Subcutaneous abdominal adipose tissue (tissue), 5 donors: ENCODE measurements around the gene ELAC2.

ENCODE experiments used
- H3K27ac ChIP-seq: one replicate; pipeline ENCODE4 v1.7.0; 2013; ENCODE audit warnings: low read depth, mild to moderate bottlenecking, inconsistent platforms, low read length, moderate library complexity
- H3K27me3 ChIP-seq, 5 donors: one replicate each; pipeline ENCODE4 v1.7.0; 2013; ENCODE audit warnings: low read length in 5 of 5, inconsistent platforms in 1 of 5; ENCODE audit not compliant: control insufficient read depth in 5 of 5, insufficient read depth in 4 of 5
- H3K36me3 ChIP-seq, 5 donors: one replicate each; pipeline ENCODE4 v1.7.0; 2013; ENCODE audit warnings: low read length in 5 of 5; ENCODE audit not compliant: control insufficient read depth in 5 of 5, insufficient read depth in 5 of 5
- H3K4me1 ChIP-seq, 5 donors: one replicate each; pipeline ENCODE4 v1.7.0; 2013; ENCODE audit warnings: low read length in 5 of 5, mild to moderate bottlenecking in 3 of 5, moderate library complexity in 1 of 5; ENCODE audit not compliant: control insufficient read depth in 5 of 5, insufficient read depth in 5 of 5
- H3K4me3 ChIP-seq, 5 donors: one replicate each; pipeline ENCODE4 v1.7.0; 2013; ENCODE audit warnings: low read length in 5 of 5, low read depth in 1 of 5
- H3K9ac ChIP-seq, 5 donors: one replicate each; pipeline ENCODE4 v1.7.0; 2013; ENCODE audit warnings: low read length in 5 of 5, mild to moderate bottlenecking in 4 of 5, moderate library complexity in 3 of 5
- H3K9me3 ChIP-seq, 5 donors: one replicate each; pipeline ENCODE4 v1.7.0; 2013; ENCODE audit warnings: low read length in 5 of 5; ENCODE audit not compliant: control insufficient read depth in 5 of 5
- donor health status: healthy.
- donor health status: healthy.
- donor health status: healthy.
- donor health status: healthy.
- donor health status: healthy.

Gene ELAC2

GRCh38 chr17:12964162-12964561 is 53.7 kb downstream of the ELAC2 start:
- Histone ChIP-seq H3K27ac (no peak overlapping the region), H3K4me3 (no peak overlapping the region), H3K9ac (no peak overlapping the region), H3K36me3 (no peaks in the 10 kb centered on the region), H3K9me3 (no peaks in the 10 kb centered on the region), H3K27me3 (no peaks in the 10 kb centered on the region), H3K4me1 (no peaks in the 10 kb centered on the region)

- Histone ChIP-seq H3K4me1 (no peaks in the 10 kb centered on the region), H3K27ac (no peak overlapping the region), H3K9me3 (peaks cover 0 to 1% (median 0%) of the 10 kb centered on the region in 5 donors), H3K36me3 (no peaks in the 10 kb centered on the region), H3K4me3 (no peak overlapping the region), H3K27me3 (no peaks in the 10 kb centered on the region), H3K9ac (no peak overlapping the region)
Measured at GRCh38 chr17:12963505-12963904, 54.3 kb downstream of the ELAC2 start.

GRCh38 chr17:12961655-12962054 is 56.2 kb downstream of the ELAC2 start:
- Histone ChIP-seq H3K9me3 (peaks cover 0 to 14% (median 4%) of the 10 kb centered on the region in 5 donors), H3K27ac (no peak overlapping the region), H3K4me3 (no peak overlapping the region), H3K27me3 (no peaks in the 10 kb centered on the region), H3K4me1 (no peaks in the 10 kb centered on the region), H3K9ac (no peak overlapping the region), H3K36me3 (no peaks in the 10 kb centered on the region)

GRCh38 chr17:12959441-12959840 is 58.4 kb downstream of the ELAC2 start:
- peaks cover 0 to 16% (median 8%) of the 10 kb centered on the region in 5 donors for H3K9me3 ChIP-seq
- no peaks in the 10 kb centered on the region for H3K36me3 ChIP-seq
- no peaks in the 10 kb centered on the region for H3K4me1 ChIP-seq
- no peak overlapping the region for H3K27ac ChIP-seq
- H3K4me3 ChIP-seq: no peak overlapping the region
- H3K27me3 ChIP-seq: no peaks in the 10 kb centered on the region
- no peak overlapping the region for H3K9ac ChIP-seq

DNA sequence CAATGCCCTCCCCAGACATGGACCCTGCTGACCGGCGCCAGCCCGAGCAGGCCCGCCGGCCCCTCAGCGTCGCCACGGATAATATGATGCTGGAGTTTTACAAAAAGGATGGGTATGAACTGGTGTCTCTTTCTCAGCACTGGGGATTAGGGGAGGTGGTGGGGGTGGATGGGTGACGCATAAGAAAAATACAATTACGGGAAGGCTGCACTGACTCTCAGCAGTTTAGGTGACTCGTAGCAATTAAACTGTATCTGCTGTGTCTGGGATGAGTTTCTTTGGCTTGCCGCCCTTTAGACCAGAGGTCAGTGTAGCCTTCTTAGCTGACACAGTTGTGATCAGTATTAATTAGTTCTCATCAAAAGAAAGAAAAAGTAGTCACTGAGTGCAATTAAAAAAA is 59.0 kb downstream of the ELAC2 start:
- H3K27ac ChIP-seq: no peak overlapping the region
- no peaks in the 10 kb centered on the region for H3K27me3 ChIP-seq
- no peak overlapping the region for H3K4me3 ChIP-seq
- H3K9ac ChIP-seq: no peak overlapping the region
- peaks cover 0 to 16% (median 8%) of the 10 kb centered on the region in 5 donors for H3K9me3 ChIP-seq
- no peaks in the 10 kb centered on the region for H3K36me3 ChIP-seq
- H3K4me1 ChIP-seq: no peaks in the 10 kb centered on the region

DNA sequence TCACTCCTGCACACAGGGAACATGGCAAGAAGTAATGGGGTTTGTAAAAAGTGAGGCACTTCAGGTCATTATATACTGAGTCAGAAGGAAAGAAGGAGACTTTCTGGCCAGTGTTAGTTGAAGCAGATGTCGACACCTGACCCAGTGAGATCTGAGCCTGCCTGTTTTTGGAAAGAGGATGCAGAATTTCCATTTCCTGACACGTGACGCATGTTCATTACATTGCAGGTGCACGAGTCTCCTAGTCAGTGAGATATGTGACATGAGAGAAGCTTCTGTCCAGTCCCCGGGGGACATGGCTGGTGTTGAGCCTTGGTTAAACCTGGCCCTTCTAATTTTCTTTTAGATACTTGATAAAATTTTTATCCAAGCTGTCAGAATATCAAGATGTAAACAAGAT is 62.3 kb downstream of the ELAC2 start:
- H3K9me3 ChIP-seq: peaks cover 0 to 16% (median 8%) of the 10 kb centered on the region in 5 donors
- H3K27me3 ChIP-seq: no peaks in the 10 kb centered on the region
- H3K36me3 ChIP-seq: peaks cover 0 to 2% (median 0%) of the 10 kb centered on the region in 5 donors
- no peak overlapping the region for H3K27ac ChIP-seq
- H3K9ac ChIP-seq: no peak overlapping the region
- H3K4me1 ChIP-seq: no peaks in the 10 kb centered on the region
- no peak overlapping the region for H3K4me3 ChIP-seq

- H3K4me1 ChIP-seq: no peaks in the 10 kb centered on the region
- H3K9ac ChIP-seq: no peak overlapping the region
- H3K36me3 ChIP-seq: peaks cover 0 to 2% (median 0%) of the 10 kb centered on the region in 5 donors
- H3K27ac ChIP-seq: no peak overlapping the region
- no peak overlapping the region for H3K4me3 ChIP-seq
- H3K9me3 ChIP-seq: peaks cover 0 to 16% (median 8%) of the 10 kb centered on the region in 5 donors
- H3K27me3 ChIP-seq: no peaks in the 10 kb centered on the region
Measured at GRCh38 chr17:12953156-12953555, 64.7 kb downstream of the ELAC2 start.

DNA sequence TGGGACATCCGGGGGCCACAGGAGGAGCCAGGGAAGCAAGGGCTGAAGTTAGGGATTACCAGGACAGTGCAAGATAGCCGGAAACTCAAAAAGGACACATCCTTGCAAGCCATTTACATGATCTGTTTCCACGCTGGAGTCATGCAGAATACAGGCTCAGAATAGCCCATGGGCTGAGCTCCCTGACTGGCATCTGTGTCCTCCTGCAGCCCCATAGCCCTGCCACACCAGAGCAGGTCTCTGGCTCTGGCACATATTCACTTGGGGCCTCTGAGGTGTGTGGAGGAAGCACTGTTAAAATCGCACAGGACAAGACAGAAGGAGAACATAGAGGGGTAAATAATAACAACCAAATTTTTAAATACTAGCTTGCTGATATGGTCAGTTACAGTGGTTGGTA is 65.8 kb downstream of the ELAC2 start:
- H3K36me3 ChIP-seq: peaks cover 0 to 2% (median 0%) of the 10 kb centered on the region in 5 donors
- H3K4me1 ChIP-seq: no peaks in the 10 kb centered on the region
- H3K27me3 ChIP-seq: no peaks in the 10 kb centered on the region
- no peak overlapping the region for H3K9ac ChIP-seq
- no peak overlapping the region for H3K4me3 ChIP-seq
- H3K27ac ChIP-seq: no peak overlapping the region
- peaks cover 0 to 10% (median 3%) of the 10 kb centered on the region in 5 donors for H3K9me3 ChIP-seq

- H3K4me1 ChIP-seq: no peaks in the 10 kb centered on the region
- H3K9ac ChIP-seq: no peak overlapping the region
- H3K4me3 ChIP-seq: no peak overlapping the region
- no peak overlapping the region for H3K27ac ChIP-seq
- no peaks in the 10 kb centered on the region for H3K27me3 ChIP-seq
- H3K36me3 ChIP-seq: no peaks in the 10 kb centered on the region
- no peaks in the 10 kb centered on the region for H3K9me3 ChIP-seq
Measured at GRCh38 chr17:12947047-12947446, 70.8 kb downstream of the ELAC2 start.
